ENCODE data around the gene ENOX1. TPM values are rescaled to one million over a fixed set of nuclear protein-coding genes. Genes with fewer than 3 reads are reported as not detected.

Gene ENOX1
- total and polyA plus RNA-seq, 2 of the 13 experiments (the other 11 are each of a cell fraction or from before 2014, with no cell fraction given), result not detected

DNA sequence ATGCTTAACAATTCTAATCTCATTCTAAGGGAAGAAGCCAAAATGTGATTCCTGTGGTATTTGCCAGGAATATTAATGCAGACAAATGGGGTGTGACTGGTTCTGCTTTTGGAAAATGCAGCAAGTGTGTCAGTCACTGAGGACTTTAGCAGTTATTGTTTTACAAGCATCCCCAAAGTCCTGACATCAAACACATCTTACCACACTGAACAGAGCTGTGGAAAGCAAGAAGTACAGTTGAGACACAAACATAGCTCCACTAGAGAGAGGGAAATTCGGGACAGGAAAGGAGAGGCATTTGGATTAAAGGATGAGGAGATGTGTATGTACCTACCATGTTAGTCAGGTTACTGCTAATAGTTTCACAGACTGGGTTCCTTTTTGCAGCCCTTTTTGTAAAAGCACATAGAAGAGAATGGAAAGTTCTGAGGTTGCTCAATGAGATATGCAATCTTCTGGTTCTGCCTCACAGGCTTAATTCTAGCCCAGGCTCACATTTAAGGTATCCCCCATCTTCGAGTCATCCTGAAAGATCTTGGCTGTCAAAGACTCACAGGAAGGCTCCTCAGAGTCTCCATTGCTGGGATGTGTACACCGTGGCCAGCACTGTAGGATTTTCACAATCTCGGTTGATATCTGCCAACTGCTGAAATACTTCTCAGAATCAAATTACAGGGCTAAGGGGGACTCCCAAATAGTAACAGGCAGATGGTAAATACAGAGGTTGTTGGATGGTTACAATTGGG is 446.8 kb downstream of the ENOX1 start:
- H2AFZ ChIP-seq (ENCODE audit: low read length), result no peak overlapping the region
- ATAC-seq, result no peak
- CTCF ChIA-PET (ENCODE audit: low intra/inter-chr PET ratio, low total read pairs), result no interaction called here
- no peaks in the 10 kb centered on the region for H3K36me3 ChIP-seq (replicated peaks in 1 of 2; ENCODE audit: control insufficient read depth in 1 of 2, insufficient read depth in 2 of 2, low read length in 2 of 2)
- DNase-seq (ENCODE audit: low spot score), result no peak
- H3K9me3 ChIP-seq (ENCODE audit: low read length), result no peaks in the 10 kb centered on the region
- H4K20me1 ChIP-seq (ENCODE audit: insufficient read depth, low read length), result no peaks in the 10 kb centered on the region
- H3K4me3 ChIP-seq (replicated peaks in 1 of 3; ENCODE audit: insufficient read depth in 1 of 3, low read depth in 2 of 3, low read length in 3 of 3), result no peak overlapping the region
- no peaks in the 10 kb centered on the region for H3K4me1 ChIP-seq (ENCODE audit: insufficient read depth, low read length)
- no peak for TF ChIP-seq SP1 (IDR thresholded peaks at IDR 0.05)
- TF ChIP-seq SP1 (CRISPR knock-in tag; IDR thresholded peaks at IDR 0.05), result no peak
- no peak for TF ChIP-seq ZNF75D (CRISPR knock-in tag; IDR thresholded peaks at IDR 0.05; ENCODE audit: borderline replicate concordance)
- TF ChIP-seq DMAP1 (CRISPR knock-in tag; IDR thresholded peaks at IDR 0.05), result no peak
- TF ChIP-seq, protein P1, sequence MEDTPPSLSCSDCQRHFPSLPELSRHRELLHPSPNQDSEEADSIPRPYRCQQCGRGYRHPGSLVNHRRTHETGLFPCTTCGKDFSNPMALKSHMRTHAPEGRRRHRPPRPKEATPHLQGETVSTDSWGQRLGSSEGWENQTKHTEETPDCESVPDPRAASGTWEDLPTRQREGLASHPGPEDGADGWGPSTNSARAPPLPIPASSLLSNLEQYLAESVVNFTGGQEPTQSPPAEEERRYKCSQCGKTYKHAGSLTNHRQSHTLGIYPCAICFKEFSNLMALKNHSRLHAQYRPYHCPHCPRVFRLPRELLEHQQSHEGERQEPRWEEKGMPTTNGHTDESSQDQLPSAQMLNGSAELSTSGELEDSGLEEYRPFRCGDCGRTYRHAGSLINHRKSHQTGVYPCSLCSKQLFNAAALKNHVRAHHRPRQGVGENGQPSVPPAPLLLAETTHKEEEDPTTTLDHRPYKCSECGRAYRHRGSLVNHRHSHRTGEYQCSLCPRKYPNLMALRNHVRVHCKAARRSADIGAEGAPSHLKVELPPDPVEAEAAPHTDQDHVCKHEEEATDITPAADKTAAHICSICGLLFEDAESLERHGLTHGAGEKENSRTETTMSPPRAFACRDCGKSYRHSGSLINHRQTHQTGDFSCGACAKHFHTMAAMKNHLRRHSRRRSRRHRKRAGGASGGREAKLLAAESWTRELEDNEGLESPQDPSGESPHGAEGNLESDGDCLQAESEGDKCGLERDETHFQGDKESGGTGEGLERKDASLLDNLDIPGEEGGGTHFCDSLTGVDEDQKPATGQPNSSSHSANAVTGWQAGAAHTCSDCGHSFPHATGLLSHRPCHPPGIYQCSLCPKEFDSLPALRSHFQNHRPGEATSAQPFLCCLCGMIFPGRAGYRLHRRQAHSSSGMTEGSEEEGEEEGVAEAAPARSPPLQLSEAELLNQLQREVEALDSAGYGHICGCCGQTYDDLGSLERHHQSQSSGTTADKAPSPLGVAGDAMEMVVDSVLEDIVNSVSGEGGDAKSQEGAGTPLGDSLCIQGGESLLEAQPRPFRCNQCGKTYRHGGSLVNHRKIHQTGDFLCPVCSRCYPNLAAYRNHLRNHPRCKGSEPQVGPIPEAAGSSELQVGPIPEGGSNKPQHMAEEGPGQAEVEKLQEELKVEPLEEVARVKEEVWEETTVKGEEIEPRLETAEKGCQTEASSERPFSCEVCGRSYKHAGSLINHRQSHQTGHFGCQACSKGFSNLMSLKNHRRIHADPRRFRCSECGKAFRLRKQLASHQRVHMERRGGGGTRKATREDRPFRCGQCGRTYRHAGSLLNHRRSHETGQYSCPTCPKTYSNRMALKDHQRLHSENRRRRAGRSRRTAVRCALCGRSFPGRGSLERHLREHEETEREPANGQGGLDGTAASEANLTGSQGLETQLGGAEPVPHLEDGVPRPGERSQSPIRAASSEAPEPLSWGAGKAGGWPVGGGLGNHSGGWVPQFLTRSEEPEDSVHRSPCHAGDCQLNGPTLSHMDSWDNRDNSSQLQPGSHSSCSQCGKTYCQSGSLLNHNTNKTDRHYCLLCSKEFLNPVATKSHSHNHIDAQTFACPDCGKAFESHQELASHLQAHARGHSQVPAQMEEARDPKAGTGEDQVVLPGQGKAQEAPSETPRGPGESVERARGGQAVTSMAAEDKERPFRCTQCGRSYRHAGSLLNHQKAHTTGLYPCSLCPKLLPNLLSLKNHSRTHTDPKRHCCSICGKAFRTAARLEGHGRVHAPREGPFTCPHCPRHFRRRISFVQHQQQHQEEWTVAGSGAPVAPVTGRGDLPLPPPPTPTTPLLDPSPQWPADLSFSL (CRISPR knock-in tag; IDR thresholded peaks at IDR 0.05), result no peak
- no peak for TF ChIP-seq ZBTB7A (CRISPR knock-in tag; IDR thresholded peaks at IDR 0.05)
- TF ChIP-seq AGO2 (optimal IDR thresholded peaks at IDR 0.05; ENCODE audit: low read depth, low read length), result no peak
- no peak for TF ChIP-seq ARNT (IDR thresholded peaks at IDR 0.05)
- TF ChIP-seq, protein P2, sequence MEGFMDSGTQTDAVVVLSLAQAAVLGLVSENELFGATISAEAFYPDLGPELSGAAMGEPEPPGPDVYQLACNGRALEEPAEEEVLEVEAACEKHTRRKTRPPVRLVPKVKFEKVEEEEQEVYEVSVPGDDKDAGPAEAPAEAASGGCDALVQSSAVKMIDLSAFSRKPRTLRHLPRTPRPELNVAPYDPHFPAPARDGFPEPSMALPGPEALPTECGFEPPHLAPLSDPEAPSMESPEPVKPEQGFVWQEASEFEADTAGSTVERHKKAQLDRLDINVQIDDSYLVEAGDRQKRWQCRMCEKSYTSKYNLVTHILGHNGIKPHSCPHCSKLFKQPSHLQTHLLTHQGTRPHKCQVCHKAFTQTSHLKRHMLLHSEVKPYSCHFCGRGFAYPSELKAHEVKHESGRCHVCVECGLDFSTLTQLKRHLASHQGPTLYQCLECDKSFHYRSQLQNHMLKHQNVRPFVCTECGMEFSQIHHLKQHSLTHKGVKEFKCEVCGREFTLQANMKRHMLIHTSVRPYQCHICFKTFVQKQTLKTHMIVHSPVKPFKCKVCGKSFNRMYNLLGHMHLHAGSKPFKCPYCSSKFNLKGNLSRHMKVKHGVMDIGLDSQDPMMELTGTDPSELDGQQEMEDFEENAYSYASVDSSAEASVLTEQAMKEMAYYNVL (CRISPR knock-in tag; IDR thresholded peaks at IDR 0.05; ENCODE audit: borderline replicate concordance), result no peak
- no peak for TF ChIP-seq ZFAT (CRISPR knock-in tag; conservative IDR thresholded peaks at IDR 0.05)
- no peak for TF ChIP-seq ZBTB7B (CRISPR knock-in tag; IDR thresholded peaks at IDR 0.05)
- no peak for TF ChIP-seq ZNF749 (CRISPR knock-in tag; IDR thresholded peaks at IDR 0.05; ENCODE audit: borderline replicate concordance)
- TF ChIP-seq KDM6A (CRISPR knock-in tag; IDR thresholded peaks at IDR 0.05; ENCODE audit: low read depth), result no peak
- H3K9ac ChIP-seq (ENCODE audit: insufficient read depth, low read depth, low read length), result no peak overlapping the region
- no peak overlapping the region for H3K27ac ChIP-seq (ENCODE audit: extremely low read length, insufficient read depth, low read length)
- intact Hi-C loops (cut with micrococcal nuclease; ENCODE audit: unreplicated experiment) (no loop called here), in situ Hi-C loops (cut with HindIII; ENCODE audit: extremely low pct_ligation_motif_present, low pct_unique_long_range_greater_than_20kb) (no loop called here)
- no peak for FAIRE-seq
- H3K27me3 ChIP-seq (ENCODE audit: control insufficient read depth in 1 of 2, insufficient read depth in 2 of 2, low read length in 2 of 2), result no peaks in the 10 kb centered on the region
- 8% methylated on average over 4 of the region's 4 CpGs for whole genome bisulfite sequencing (ENCODE audit: low lambda C conversion rate)
- POLR2A ChIA-PET, result no interaction called here
- no peaks in the 10 kb centered on the region for H3K79me2 ChIP-seq (ENCODE audit: insufficient read depth, low read length)
- no peak overlapping the region for H3K4me2 ChIP-seq (ENCODE audit: low read depth, low read length)
- BruUV-seq (replicated peaks), result no TSS peak

Data from HepG2 (cell line).